Measurements from ENCODE around the gene DESI1.

GRCh38 chr22:41574847-41575381, 45.9 kb downstream of the DESI1 start:
- TF ChIP-seq, protein P1, sequence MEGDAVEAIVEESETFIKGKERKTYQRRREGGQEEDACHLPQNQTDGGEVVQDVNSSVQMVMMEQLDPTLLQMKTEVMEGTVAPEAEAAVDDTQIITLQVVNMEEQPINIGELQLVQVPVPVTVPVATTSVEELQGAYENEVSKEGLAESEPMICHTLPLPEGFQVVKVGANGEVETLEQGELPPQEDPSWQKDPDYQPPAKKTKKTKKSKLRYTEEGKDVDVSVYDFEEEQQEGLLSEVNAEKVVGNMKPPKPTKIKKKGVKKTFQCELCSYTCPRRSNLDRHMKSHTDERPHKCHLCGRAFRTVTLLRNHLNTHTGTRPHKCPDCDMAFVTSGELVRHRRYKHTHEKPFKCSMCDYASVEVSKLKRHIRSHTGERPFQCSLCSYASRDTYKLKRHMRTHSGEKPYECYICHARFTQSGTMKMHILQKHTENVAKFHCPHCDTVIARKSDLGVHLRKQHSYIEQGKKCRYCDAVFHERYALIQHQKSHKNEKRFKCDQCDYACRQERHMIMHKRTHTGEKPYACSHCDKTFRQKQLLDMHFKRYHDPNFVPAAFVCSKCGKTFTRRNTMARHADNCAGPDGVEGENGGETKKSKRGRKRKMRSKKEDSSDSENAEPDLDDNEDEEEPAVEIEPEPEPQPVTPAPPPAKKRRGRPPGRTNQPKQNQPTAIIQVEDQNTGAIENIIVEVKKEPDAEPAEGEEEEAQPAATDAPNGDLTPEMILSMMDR (IDR thresholded peaks at IDR 0.05): no peak
- TF ChIP-seq POLR2A (IDR thresholded peaks at IDR 0.05): no peak

Data from thyroid gland (tissue), 4 donors.